Measurements from ENCODE around the gene HSF2. TPM values are rescaled to one million over a fixed set of nuclear protein-coding genes. Genes with fewer than 3 reads are reported as not detected.

Gene HSF2
- total and polyA plus RNA-seq, 8 donors, result 11.0 to 45.9 (median 38.0) TPM

DNA sequence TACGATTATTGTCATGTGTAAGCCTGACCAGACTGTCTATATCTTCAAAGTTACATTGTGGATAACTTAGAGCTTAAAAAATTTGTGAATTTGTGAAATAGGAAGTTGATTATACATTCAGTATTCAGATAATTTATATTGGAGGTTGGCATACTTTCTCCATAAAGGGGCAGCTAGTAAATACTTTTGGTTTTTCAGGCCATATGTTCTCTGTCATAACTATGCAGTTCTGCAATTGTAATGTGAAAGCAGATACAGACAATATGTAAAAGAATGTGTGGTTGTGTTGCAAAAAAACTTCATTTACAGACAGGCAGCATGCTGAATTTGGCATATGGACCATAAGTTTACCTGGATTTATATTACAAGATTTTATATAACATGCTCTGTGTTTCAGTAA, 29.3 kb downstream of the HSF2 start:
- no peak overlapping the region for H3K4me3 ChIP-seq
- TF ChIP-seq, protein P1, sequence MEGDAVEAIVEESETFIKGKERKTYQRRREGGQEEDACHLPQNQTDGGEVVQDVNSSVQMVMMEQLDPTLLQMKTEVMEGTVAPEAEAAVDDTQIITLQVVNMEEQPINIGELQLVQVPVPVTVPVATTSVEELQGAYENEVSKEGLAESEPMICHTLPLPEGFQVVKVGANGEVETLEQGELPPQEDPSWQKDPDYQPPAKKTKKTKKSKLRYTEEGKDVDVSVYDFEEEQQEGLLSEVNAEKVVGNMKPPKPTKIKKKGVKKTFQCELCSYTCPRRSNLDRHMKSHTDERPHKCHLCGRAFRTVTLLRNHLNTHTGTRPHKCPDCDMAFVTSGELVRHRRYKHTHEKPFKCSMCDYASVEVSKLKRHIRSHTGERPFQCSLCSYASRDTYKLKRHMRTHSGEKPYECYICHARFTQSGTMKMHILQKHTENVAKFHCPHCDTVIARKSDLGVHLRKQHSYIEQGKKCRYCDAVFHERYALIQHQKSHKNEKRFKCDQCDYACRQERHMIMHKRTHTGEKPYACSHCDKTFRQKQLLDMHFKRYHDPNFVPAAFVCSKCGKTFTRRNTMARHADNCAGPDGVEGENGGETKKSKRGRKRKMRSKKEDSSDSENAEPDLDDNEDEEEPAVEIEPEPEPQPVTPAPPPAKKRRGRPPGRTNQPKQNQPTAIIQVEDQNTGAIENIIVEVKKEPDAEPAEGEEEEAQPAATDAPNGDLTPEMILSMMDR (IDR thresholded peaks at IDR 0.05), result no peak
- no peak for ATAC-seq
- no peaks in the 10 kb centered on the region for H3K9me3 ChIP-seq
- no peak for DNase-seq
- no peaks in the 10 kb centered on the region for H3K4me1 ChIP-seq
- intact Hi-C loops (cut with DNase I), result no loop called here
- H3K27me3 ChIP-seq, result no peaks in the 10 kb centered on the region
- H3K27ac ChIP-seq, result no peak overlapping the region
- H3K36me3 ChIP-seq, result peaks cover 0 to 56% of the 10 kb centered on the region in 2 donors

DNA sequence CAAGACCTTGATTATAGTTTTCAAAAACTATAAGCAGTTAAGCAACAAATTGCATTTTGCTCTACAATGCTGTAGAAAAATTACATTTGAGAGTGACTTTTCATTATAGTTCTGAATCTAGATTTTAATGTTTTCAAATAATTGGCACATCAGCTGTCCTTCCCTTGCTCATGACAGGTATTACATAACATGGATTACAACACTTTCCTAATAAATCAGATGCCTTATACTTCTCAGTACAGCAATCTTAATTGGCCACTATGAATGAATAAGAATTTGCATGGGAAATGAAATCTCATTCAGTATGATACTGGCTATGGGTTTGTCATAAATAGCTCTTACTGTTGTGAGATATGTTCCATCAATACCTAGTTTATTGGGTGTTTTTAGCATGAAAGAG, 29.9 kb downstream of the HSF2 start:
- intact Hi-C loops (cut with DNase I), result no loop called here
- ATAC-seq (no peak), DNase-seq (no peak)
- H3K4me3 ChIP-seq, result no peak overlapping the region
- H3K9me3 ChIP-seq, result no peaks in the 10 kb centered on the region
- no peaks in the 10 kb centered on the region for H3K27me3 ChIP-seq
- TF ChIP-seq, protein P1 (IDR thresholded peaks at IDR 0.05), result no peak
- H3K36me3 ChIP-seq, result peaks cover 0 to 54% of the 10 kb centered on the region in 2 donors
- no peak overlapping the region for H3K27ac ChIP-seq
- H3K4me1 ChIP-seq, result no peaks in the 10 kb centered on the region

DNA sequence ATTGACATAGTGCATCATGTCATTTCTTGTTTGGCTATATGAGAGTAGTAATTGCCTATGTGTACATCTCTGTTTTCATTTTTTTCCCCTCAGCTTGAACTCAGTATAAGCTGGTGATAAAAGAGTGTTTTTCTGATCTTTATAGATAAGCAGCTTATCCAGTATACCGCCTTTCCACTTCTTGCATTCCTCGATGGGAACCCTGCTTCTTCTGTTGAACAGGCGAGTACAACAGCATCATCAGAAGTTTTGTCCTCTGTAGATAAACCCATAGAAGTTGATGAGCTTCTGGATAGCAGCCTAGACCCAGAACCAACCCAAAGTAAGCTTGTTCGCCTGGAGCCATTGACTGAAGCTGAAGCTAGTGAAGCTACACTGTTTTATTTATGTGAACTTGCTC, 32.3 kb downstream of the HSF2 start:
- Histone ChIP-seq H3K27me3 (no peaks in the 10 kb centered on the region), H3K36me3 (peaks cover 0 to 48% of the 10 kb centered on the region in 2 donors), H3K4me3 (no peak overlapping the region), H3K27ac (no peak overlapping the region), H3K9me3 (no peaks in the 10 kb centered on the region), H3K4me1 (no peaks in the 10 kb centered on the region)
- ATAC-seq, result no peak
- DNase-seq, result no peak
- TF ChIP-seq, protein P1 (IDR thresholded peaks at IDR 0.05), result no peak
- intact Hi-C loops (cut with DNase I), result no loop called here

DNA sequence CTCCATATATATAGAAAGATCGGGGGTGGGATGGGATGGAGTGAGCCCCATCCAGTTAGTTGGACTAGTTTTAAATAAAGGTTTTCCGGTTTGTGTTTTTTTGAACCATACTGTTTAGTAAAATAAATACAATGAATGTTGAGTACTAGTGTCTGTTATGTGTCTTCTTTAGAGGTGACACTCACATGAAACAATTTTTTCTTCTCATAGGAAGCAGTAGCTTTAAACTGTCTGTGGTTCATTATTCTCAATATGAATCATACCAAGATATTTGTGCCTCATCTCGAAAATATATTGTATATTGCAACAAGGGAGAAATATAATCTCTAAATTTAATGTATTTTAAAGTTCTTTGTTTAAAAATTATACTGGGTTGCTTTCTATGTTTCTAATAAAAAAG, 33.4 kb downstream of the HSF2 start:
- Histone ChIP-seq H3K36me3 (peaks cover 0 to 44% of the 10 kb centered on the region in 2 donors), H3K9me3 (no peaks in the 10 kb centered on the region), H3K4me1 (no peaks in the 10 kb centered on the region), H3K4me3 (no peak overlapping the region), H3K27ac (no peak overlapping the region), H3K27me3 (no peaks in the 10 kb centered on the region)
- intact Hi-C loops (cut with DNase I), result no loop called here
- TF ChIP-seq, protein P1 (IDR thresholded peaks at IDR 0.05), result no peak
- ATAC-seq, result no peak
- no peak for DNase-seq

DNA sequence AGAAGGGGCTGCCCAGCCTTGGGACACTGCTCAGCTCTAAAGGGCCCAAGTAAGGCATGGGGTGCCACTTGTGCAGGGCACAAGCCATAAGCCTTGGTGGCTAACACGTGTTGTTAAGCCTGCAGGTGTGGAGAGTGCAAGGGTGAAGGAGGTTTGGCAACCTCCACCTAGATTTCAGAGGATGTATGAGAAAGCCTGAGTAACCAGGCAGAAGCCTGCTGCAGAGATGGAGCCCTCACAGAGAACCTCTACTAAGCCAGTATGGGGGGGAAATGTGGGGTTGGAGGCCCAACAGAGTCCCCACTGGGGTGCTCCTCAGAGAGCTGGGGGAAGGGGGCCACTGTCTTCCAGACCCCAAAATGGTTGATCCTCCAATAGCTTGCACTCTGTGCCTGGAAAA, 39.5 kb downstream of the HSF2 start:
- TF ChIP-seq, protein P1 (IDR thresholded peaks at IDR 0.05), result no peak

More for the DNA sequence above, 39.5 kb downstream of the HSF2 start:
- no peak overlapping the region for H3K4me3 ChIP-seq
- H3K36me3 ChIP-seq, result peaks cover 0 to 52% of the 10 kb centered on the region in 2 donors
- DNase-seq, result no peak
- H3K27ac ChIP-seq, result no peak overlapping the region
- intact Hi-C loops (cut with DNase I), result no loop called here
- ATAC-seq, result no peak
- no peaks in the 10 kb centered on the region for H3K27me3 ChIP-seq
- H3K9me3 ChIP-seq, result peaks cover 0 to 9% of the 10 kb centered on the region in 2 donors
- H3K4me1 ChIP-seq, result no peaks in the 10 kb centered on the region
